Stimulated activated CD4-positive, alpha-beta T cell treated with anti-CD3 and anti-CD28 coated beads, Interleukin-2, amount 100 ng/mL, for 48 hours (primary cell): ENCODE results near the gene TOR1AIP2.
"Not testable (repeated sequence)": the region's sequence is repeated elsewhere in the genome, so short reads cannot be mapped to it uniquely, and the experiment has no call there.

ENCODE experiments used
- DNase-seq, 2 donors: peaks; one replicate each; pipeline ENCODE4 v3.0.0-alpha.2; 2020

TOR1AIP2 gene

DNA sequence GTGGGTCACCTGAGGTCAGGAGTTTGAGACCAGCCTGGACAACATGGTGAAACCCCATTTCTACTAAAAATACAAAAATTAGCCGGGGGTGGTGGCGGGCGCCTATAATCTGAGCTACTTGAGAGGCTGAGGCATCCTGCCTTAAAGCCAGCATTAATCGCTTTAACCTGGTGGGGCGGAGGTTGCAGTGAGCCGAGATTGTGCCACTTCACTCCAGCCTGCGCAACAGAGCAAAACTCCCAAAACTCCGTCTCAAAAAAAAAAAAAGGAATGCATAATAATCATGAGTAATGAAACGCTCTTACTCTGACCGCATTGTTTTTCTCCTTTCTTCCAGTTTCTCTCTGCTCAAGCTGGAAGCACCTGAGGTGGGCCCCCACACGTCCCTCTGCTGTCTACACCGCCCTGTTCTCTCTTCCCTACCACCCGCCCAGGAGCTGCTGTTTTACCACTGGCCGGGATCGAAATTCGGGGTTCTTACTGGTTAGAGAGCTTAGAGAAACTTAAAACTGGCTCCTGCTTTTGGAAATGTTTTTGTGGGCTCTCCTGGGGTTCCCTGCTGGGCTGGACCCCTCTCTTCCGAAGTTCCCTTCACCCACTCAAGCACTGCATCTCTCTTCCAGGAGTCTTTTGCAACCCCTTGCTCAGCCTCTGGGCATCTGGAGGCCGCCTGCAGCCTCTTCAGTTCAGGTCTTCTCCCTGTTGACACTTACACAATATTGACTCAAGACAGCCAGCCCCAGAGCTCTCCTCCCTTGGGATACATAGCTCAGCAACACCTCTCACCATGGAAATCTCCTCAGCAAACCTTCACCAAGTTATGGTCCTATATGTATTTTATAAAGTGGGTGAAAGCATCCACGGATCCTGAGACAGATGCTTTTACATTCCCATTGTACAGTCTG is 72.1 kb downstream of the TOR1AIP2 start:
- no peak for DNase-seq

- not testable (repeated sequence) for DNase-seq
Observed at GRCh38 chr1:179804417-179804816, 73.2 kb downstream of the TOR1AIP2 start.

- DNase-seq: no peak
Observed at GRCh38 chr1:179803918-179804317, 73.7 kb downstream of the TOR1AIP2 start.

- DNase-seq: no peak
Observed at GRCh38 chr1:179803104-179803503, 74.5 kb downstream of the TOR1AIP2 start.

- DNase-seq: no peak
Observed at GRCh38 chr1:179800481-179800880, 77.1 kb downstream of the TOR1AIP2 start.

- DNase-seq: no peak
Observed at GRCh38 chr1:179798864-179799516, 78.6 kb downstream of the TOR1AIP2 start.

GRCh38 chr1:179798213-179798863 is 79.3 kb downstream of the TOR1AIP2 start:
- no peak for DNase-seq

DNA sequence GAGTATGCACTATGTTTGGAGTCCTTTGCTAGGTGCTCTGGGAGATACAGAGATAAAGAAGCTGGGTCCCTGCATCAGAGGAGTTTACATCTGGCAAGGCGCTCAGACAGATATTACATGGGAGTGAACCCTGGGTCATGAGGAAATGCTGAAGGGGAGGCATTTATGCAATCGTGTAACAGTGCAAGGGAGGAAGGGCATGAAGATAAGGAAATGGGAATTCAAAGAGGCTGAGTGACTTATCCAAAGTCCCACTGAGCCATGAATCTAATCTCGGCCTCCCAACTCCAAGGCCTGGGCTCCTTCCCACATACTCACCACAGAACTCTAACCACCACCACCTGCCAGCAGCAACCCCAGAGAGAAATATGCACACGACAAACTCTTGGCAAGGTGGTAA is 82.9 kb downstream of the TOR1AIP2 start:
- DNase-seq: no peak

DNA sequence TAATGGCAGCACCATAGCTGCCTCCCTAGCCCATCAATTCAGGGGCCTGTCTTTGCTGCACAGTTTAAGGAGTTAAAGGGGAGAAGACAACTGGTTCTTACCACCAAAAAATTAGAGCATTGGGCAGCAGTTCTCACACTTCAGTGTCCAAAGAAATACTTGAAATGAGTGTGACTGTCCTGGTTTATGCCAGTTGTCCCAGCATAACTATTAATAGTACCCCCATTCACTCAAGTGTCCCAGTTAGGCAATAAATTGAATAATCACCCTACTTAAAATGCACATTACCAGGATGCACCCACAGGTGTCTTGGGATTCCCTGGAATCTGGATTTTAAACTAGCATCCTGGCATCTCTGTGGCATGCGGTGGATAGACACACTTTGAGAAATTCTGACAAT is 83.5 kb downstream of the TOR1AIP2 start:
- no peak for DNase-seq

DNA sequence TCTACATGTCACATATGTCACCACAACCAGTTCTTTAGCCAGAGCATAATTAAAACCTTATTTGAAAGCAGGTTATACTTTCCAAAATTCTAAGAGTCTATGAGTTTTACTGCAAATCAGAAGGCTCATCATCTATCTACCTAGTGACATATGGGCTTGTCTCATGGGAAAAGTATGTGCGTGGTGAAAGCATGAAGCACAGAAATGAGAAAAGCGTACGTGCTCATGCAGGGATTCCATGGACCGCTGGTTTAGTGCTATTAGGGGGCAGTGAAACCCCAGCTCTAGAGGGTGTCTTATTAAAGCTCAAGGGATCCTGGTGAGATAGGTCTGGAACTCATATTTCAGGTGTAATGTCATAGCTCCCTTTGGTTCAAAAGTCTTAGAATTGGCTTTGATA is 84.3 kb downstream of the TOR1AIP2 start:
- DNase-seq: no peak
